Endothelial cell of umbilical vein (primary cell): ENCODE measurements around the gene HIVEP3. TPM values are rescaled to one million over a fixed set of nuclear protein-coding genes. Genes with fewer than 3 reads are reported as not detected.

Experiments
- BruUV-seq: library from RNA; stranded (reverse); fragments of 400-500 nt; replicated peaks from 2 replicates; lab custom pipeline; 2021; lab: Mats Ljungman, UMichigan
- CTCF ChIA-PET: fragments of 300-600, 350-600 bp; sonication (Branson Sonifier 250); formaldehyde crosslinking; loops from one replicate; lab custom pipeline; 2021; ENCODE audit warnings: antibody characterized with exemption, inconsistent platforms; lab: Charles Lee
- POLR2A ChIA-PET: fragments of 300-600, 350-600 bp; sonication (Branson Sonifier 250); formaldehyde crosslinking; loops from one replicate; lab custom pipeline; 2021; ENCODE audit warnings: antibody characterized with exemption, inconsistent platforms; lab: Charles Lee
- DNase-seq: peaks from one replicate; pipeline ENCODE4 v3.0.0-alpha.2; 2011; ENCODE audit warnings: low read depth, low spot score
- FAIRE-seq: peaks from 2 replicates; lab custom pipeline; 2011; peaks lifted over from hg19 to GRCh38; lab: Jason Lieb, UNC
- H2AFZ ChIP-seq: 2 replicates; pipeline ENCODE4 v1.6.0; 2012; ENCODE audit warnings: low read depth, low read length, control low read depth, inconsistent platforms
- H3K27ac ChIP-seq: 2 replicates; pipeline ENCODE4 v1.5.1; 2011; ENCODE audit warnings: low read depth, mild to moderate bottlenecking, control low read depth, low read length, moderate library complexity; ENCODE audit not compliant: insufficient read depth
- H3K27me3 ChIP-seq, 2 experiments: 2 replicates each; pipeline versions ENCODE4 v1.6.0 to v1.6.1; 2011; ENCODE audit warnings: low read length in 2 of 2, mixed read lengths in 1 of 2; ENCODE audit not compliant: control insufficient read depth in 2 of 2, insufficient read depth in 2 of 2
- H3K36me3 ChIP-seq, 2 experiments: 2 replicates in 1 of 2; 3 replicates in 1 of 2; pipeline ENCODE4 v1.5.1; 2011; ENCODE audit warnings: low read length in 2 of 2, mild to moderate bottlenecking in 1 of 2, moderate library complexity in 1 of 2; ENCODE audit not compliant: control insufficient read depth in 2 of 2, insufficient read depth in 2 of 2; ENCODE audit errors: extremely low read depth in 1 of 2
- H3K4me1 ChIP-seq: 3 replicates; pipeline ENCODE4 v1.5.1; 2011; ENCODE audit warnings: mild to moderate bottlenecking, low read length; ENCODE audit not compliant: control insufficient read depth, insufficient read depth; ENCODE audit errors: extremely low read depth
- H3K4me2 ChIP-seq: 2 replicates; pipeline ENCODE4 v1.6.1; 2011; ENCODE audit warnings: low read length, control low read depth, mixed read lengths; ENCODE audit not compliant: insufficient read depth
- H3K4me3 ChIP-seq, 3 experiments: fragments of 200-600 bp in 1 of 3; sonication (generic), shearing (Covaris generic) in 1 of 3; replicated peaks in 1 of 3; 2 replicates each; pipeline ENCODE4 v1.5.1; 2011 to 2016; ENCODE audit warnings: control low read depth in 3 of 3, low read length in 3 of 3, mild to moderate bottlenecking in 2 of 3, inconsistent platforms in 1 of 3, low read depth in 1 of 3, moderate library complexity in 1 of 3; ENCODE audit not compliant: insufficient read depth in 1 of 3
- H3K79me2 ChIP-seq: 2 replicates; pipeline ENCODE4 v1.6.0; 2012; ENCODE audit warnings: low read length, inconsistent platforms; ENCODE audit not compliant: control insufficient read depth, insufficient read depth
- H3K9ac ChIP-seq: replicated peaks from 2 replicates; pipeline ENCODE3; 2011; ENCODE audit warnings: low read length, control low read depth; ENCODE audit not compliant: insufficient read depth; ENCODE audit errors: extremely low read depth
- H3K9me1 ChIP-seq: replicated peaks from 3 replicates; pipeline ENCODE4 v1.6.0; 2011; ENCODE audit warnings: mild to moderate bottlenecking, low read length; ENCODE audit not compliant: control insufficient read depth, insufficient read depth; ENCODE audit errors: extremely low read depth
- H3K9me3 ChIP-seq: replicated peaks from 2 replicates; pipeline ENCODE4 v1.5.1; 2012; ENCODE audit warnings: low read length, inconsistent platforms; ENCODE audit not compliant: control insufficient read depth, insufficient read depth
- H4K20me1 ChIP-seq: replicated peaks from 2 replicates; pipeline ENCODE3; 2011; ENCODE audit warnings: mild to moderate bottlenecking, low read length; ENCODE audit not compliant: control insufficient read depth, insufficient read depth; ENCODE audit errors: extremely low read depth
- CTCF ChIP-seq, 2 donors: IDR thresholded peaks; 1 replicate in 1 of 2; 2 replicates in 1 of 2; pipeline ENCODE4 v1.5.1; 2011; ENCODE audit warnings: low read length in 2 of 2, mild to moderate bottlenecking in 2 of 2, moderate library complexity in 2 of 2, control low read depth in 1 of 2, inconsistent platforms in 1 of 2, low read depth in 1 of 2; ENCODE audit not compliant: insufficient read depth in 1 of 2; ENCODE audit errors: extremely low read depth in 1 of 2
- FOS ChIP-seq: IDR thresholded peaks from 2 replicates; pipeline ENCODE4 v1.6.1; 2011; ENCODE audit warnings: mild to moderate bottlenecking, low read length, moderate library complexity, borderline replicate concordance; ENCODE audit not compliant: insufficient read depth
- GATA2 ChIP-seq: IDR thresholded peaks from 2 replicates; pipeline ENCODE4 v1.7.0; 2011; ENCODE audit warnings: low read depth, mild to moderate bottlenecking, moderate library complexity, mixed read lengths, low read length; ENCODE audit not compliant: insufficient read length, insufficient read depth
- JUN ChIP-seq: IDR thresholded peaks from 2 replicates; pipeline ENCODE4 v1.6.1; 2011; ENCODE audit warnings: borderline replicate concordance, low read depth; ENCODE audit not compliant: insufficient read length, insufficient read depth
- MAX ChIP-seq: IDR thresholded peaks from 2 replicates; pipeline ENCODE4 v1.6.1; 2011; ENCODE audit not compliant: insufficient read depth, insufficient read length
- MYC ChIP-seq: IDR thresholded peaks from one replicate; pipeline ENCODE4 v1.6.1; 2011; ENCODE audit warnings: mild to moderate bottlenecking, low read depth, low read length
- POLR2AphosphoS5 ChIP-seq: IDR thresholded peaks from 2 replicates; pipeline ENCODE4 v1.6.1; 2012; ENCODE audit warnings: low read depth, mild to moderate bottlenecking, control low read depth, low read length, moderate library complexity; ENCODE audit not compliant: insufficient read depth
- dilution Hi-C: fragments of 300-500 bp; cut with MboI; formaldehyde crosslinking; loops from one replicate; pipeline ENCODE4 v1.15.0; 2019; ENCODE audit warnings: low sequenced_read_pairs; ENCODE audit not compliant: extremely low pct_ligation_motif_present
- intact Hi-C: fragments of 100-400 bp; cut with micrococcal nuclease; formaldehyde crosslinking; loops from one replicate; pipeline ENCODE4 v1.10.0; 2022
- polyA plus RNA-seq, 4 experiments: library from polyadenylated mRNA; depleted of rRNA in 3 of 4; stranded (reverse) in 3 of 4; unstranded in 1 of 4; fragments of >200 nt; gene quantifications; 2 replicates each; pipeline versions ENCODE4 v1.2.1 to v1.2.3, GENCODE V29; 2011 to 2012; ENCODE audit warnings: missing spikeins in 1 of 4
- total RNA-seq: library from RNA; stranded (reverse); gene quantifications from 2 replicates; pipeline ENCODE4 v1.2.3, GENCODE V29; 2021

The HIVEP3 gene
- total and polyA plus RNA-seq, 2 donors (not counting 3 experiments of a cell fraction or from before 2014, with no cell fraction given): 3.4 to 4.0 TPM

DNA sequence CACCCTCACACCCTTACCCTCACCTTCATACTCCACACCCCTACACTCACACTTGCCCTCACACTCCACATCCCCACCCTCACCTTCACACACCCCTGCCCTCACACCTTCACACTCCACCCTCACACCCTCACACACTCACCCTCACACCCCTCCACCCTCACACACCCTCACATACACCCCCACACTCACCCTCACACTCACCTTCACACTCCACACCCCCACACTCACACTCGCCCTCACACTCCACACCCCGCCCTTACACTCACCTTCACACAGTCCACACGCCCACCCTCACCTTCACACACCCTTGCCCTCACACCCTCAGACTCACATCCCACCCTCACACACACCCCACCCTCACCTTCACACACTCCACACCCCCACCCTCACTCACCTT is 390.6 kb downstream of the HIVEP3 start:
- ChIA-PET CTCF (no interaction called here), POLR2A (no interaction called here)
- dilution Hi-C loops (no loop called here), intact Hi-C loops (no loop called here)
- Histone ChIP-seq H3K79me2 (no peaks in the 10 kb centered on the region), H3K36me3 (no peaks in the 10 kb centered on the region), H3K27me3 (no peaks in the 10 kb centered on the region), H2AFZ (no peak overlapping the region), H3K9me3 (no peaks in the 10 kb centered on the region), H4K20me1 (no peaks in the 10 kb centered on the region), H3K9me1 (no peaks in the 10 kb centered on the region), H3K4me3 (no peak overlapping the region), H3K9ac (no peak overlapping the region), H3K4me1 (no peaks in the 10 kb centered on the region), H3K4me2 (no peak overlapping the region), H3K27ac (no peak overlapping the region)
- FAIRE-seq (no peak), DNase-seq (no peak)
- no peak for TF ChIP-seq POLR2AphosphoS5
- no peak for TF ChIP-seq GATA2
- no peak for TF ChIP-seq JUN
- TF ChIP-seq MYC: no peak
- BruUV-seq: no TSS peak

GRCh38 chr1:41526956-41527561 is 391.7 kb downstream of the HIVEP3 start:
- H3K27ac ChIP-seq: no peak overlapping the region
- FAIRE-seq (no peak), DNase-seq (no peak)
- CTCF ChIA-PET: no interaction called here
- no peaks in the 10 kb centered on the region for H3K27me3 ChIP-seq
- intact Hi-C loops: no loop called here
- no peak overlapping the region for H3K9ac ChIP-seq
- dilution Hi-C loops: no loop called here
- no peak for TF ChIP-seq MAX
- no peak for TF ChIP-seq JUN
- TF ChIP-seq CTCF (IDR thresholded peaks at IDR 0.05; ENCODE audit: extremely low read depth in 1 of 2, insufficient read depth in 1 of 2, low read depth in 1 of 2, low read length in 2 of 2): no peak
- no peak for TF ChIP-seq FOS
- TF ChIP-seq POLR2AphosphoS5: no peak
- no peak for TF ChIP-seq MYC
- H3K4me2 ChIP-seq: no peak overlapping the region
- H3K79me2 ChIP-seq: no peaks in the 10 kb centered on the region
- no peaks in the 10 kb centered on the region for H4K20me1 ChIP-seq
- no peaks in the 10 kb centered on the region for H3K36me3 ChIP-seq
- no TSS peak for BruUV-seq
- no peak overlapping the region for H2AFZ ChIP-seq
- H3K4me3 ChIP-seq: no peak overlapping the region
- POLR2A ChIA-PET: no interaction called here
- H3K4me1 ChIP-seq: no peaks in the 10 kb centered on the region
- no peaks in the 10 kb centered on the region for H3K9me3 ChIP-seq
- no peaks in the 10 kb centered on the region for H3K9me1 ChIP-seq
